ENCODE measurements around the gene ACTR1A. TPM values are rescaled to one million over a fixed set of nuclear protein-coding genes. Genes with fewer than 3 reads are reported as not detected.
A peak's percentile ranks its signal among the peaks of the same experiment; 100 is the strongest.

ACTR1A gene
- total and polyA plus RNA-seq, 8 donors, result 41.5 to 277 (median 61.1) TPM

GRCh38 chr10:102480396-102480795 is 22.1 kb downstream of the ACTR1A start:
- Histone ChIP-seq H3K4me3 (no peak overlapping the region), H3K9me3 (no peaks in the 10 kb centered on the region), H3K27ac (no peak overlapping the region), H3K4me1 (peaks cover 0 to 9% (median 4%) of the 10 kb centered on the region in 4 donors), H3K36me3 (peaks cover 53 to 66% (median 64%) of the 10 kb centered on the region in 4 donors), H3K27me3 (no peaks in the 10 kb centered on the region)
- no peak for TF ChIP-seq EP300 (IDR thresholded peaks at IDR 0.05)
- TF ChIP-seq POLR2A (IDR thresholded peaks at IDR 0.05), result no peak
- no peak for TF ChIP-seq CTCF (IDR thresholded peaks at IDR 0.05)
- TF ChIP-seq POLR2AphosphoS5 (IDR thresholded peaks at IDR 0.05), result no peak
- 81 to 87% (median 84%) methylated on average over 8 to 9 of the region's 9 CpGs for WGBS, 5 donors
- DNase-seq, result no peak
- intact Hi-C loops (cut with DNase I; ENCODE audit: low total_unique reads), result no loop called here

- peak overlapping the region in 2 of 5 donors; percentile 20 to 55 for H3K27ac ChIP-seq
- H3K4me3 ChIP-seq, result no peak overlapping the region
- intact Hi-C loops (cut with DNase I; ENCODE audit: low total_unique reads), result no loop called here
- no peaks in the 10 kb centered on the region for H3K27me3 ChIP-seq
- TF ChIP-seq POLR2A (IDR thresholded peaks at IDR 0.05) (no peak), EP300 (IDR thresholded peaks at IDR 0.05) (no peak)
- no peak for DNase-seq
- peaks cover 0 to 9% (median 4%) of the 10 kb centered on the region in 4 donors for H3K4me1 ChIP-seq
- H3K9me3 ChIP-seq, result no peaks in the 10 kb centered on the region
- peaks cover 46 to 58% (median 56%) of the 10 kb centered on the region in 4 donors for H3K36me3 ChIP-seq
Observed at GRCh38 chr10:102479651-102480050, 22.9 kb downstream of the ACTR1A start.

GRCh38 chr10:102476466-102477141 is 25.9 kb downstream of the ACTR1A start:
- Histone ChIP-seq H3K9me3 (no peaks in the 10 kb centered on the region), H3K4me1 (peaks cover 0 to 9% (median 4%) of the 10 kb centered on the region in 4 donors), H3K27ac (peak overlapping the region in 1 of 5 donors; percentile 20), H3K4me3 (no peak overlapping the region), H3K27me3 (no peaks in the 10 kb centered on the region), H3K36me3 (peaks cover 16 to 28% (median 26%) of the 10 kb centered on the region in 4 donors)
- no peak for TF ChIP-seq EP300 (IDR thresholded peaks at IDR 0.05)
- TF ChIP-seq CTCF (IDR thresholded peaks at IDR 0.05), result no peak
- TF ChIP-seq POLR2A (IDR thresholded peaks at IDR 0.05), result no peak
- TF ChIP-seq POLR2AphosphoS5 (IDR thresholded peaks at IDR 0.05), result no peak
- WGBS, 5 donors, result 57 to 76% (median 66%) methylated on average over 9 of the region's 9 CpGs
- intact Hi-C loops (cut with DNase I; ENCODE audit: low total_unique reads), result no loop called here
- no peak for DNase-seq

GRCh38 chr10:102475451-102476040 is 27.0 kb downstream of the ACTR1A start:
- intact Hi-C loops (cut with DNase I; ENCODE audit: low total_unique reads), result no loop called here
- Histone ChIP-seq H3K4me3 (no peak overlapping the region), H3K27me3 (no peaks in the 10 kb centered on the region), H3K27ac (no peak overlapping the region), H3K9me3 (no peaks in the 10 kb centered on the region), H3K4me1 (peaks cover 0 to 9% (median 4%) of the 10 kb centered on the region in 4 donors), H3K36me3 (peaks cover 7 to 25% (median 21%) of the 10 kb centered on the region in 4 donors)
- 85 to 97% (median 95%) methylated on average over 9 of the region's 9 CpGs for WGBS, 5 donors
- DNase-seq, result no peak
- no peak for TF ChIP-seq CTCF (IDR thresholded peaks at IDR 0.05)
- TF ChIP-seq POLR2A (IDR thresholded peaks at IDR 0.05), result no peak
- TF ChIP-seq EP300 (IDR thresholded peaks at IDR 0.05), result no peak
- TF ChIP-seq POLR2AphosphoS5 (IDR thresholded peaks at IDR 0.05), result no peak
